HG02588 (cell line): ENCODE results near the gene ACTL7B.
A peak's percentile ranks its signal among the peaks of the same experiment; 100 is the strongest.
"Not testable (repeated sequence)": the region's sequence is repeated elsewhere in the genome, so short reads cannot be mapped to it uniquely, and the experiment has no call there.

Experiments
- ATAC-seq: cut with Tn5 transposase; IDR thresholded peaks from one replicate; pipeline ENCODE4 v1.9.1; 2021; ENCODE audit warnings: mild to moderate bottlenecking, moderate library complexity; ENCODE audit not compliant: unreplicated experiment

Gene ACTL7B

DNA sequence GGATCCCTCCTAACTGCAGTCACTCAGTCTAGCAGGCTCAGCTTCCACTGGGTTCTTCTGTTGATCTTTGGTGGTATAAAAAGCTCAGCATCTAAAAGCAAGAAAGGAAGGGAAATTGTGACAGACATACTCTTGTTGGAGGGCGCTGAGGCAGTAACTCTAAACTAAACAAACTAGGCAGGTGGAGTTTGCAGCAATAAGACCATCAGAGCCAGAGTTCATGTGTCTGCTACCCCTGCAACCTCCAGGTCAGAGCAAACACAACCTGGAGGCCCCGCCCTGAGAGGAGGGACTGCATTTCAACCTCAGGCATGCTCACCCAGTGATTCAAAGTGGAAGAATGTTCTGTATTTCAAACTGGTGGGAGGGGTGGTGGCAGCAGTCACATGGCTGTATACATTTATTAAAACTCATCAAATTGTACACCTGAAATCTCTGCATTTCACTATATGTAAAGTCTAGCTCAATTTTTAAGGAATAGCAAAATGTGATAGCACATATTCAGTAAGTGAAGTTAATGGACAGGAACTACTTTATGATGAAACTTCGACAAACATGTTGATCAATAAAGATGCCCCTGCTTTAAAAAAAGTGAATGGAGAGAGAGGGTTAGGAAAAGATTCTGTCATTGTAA is 13.4 kb upstream of the ACTL7B start:
- no peak for ATAC-seq

DNA sequence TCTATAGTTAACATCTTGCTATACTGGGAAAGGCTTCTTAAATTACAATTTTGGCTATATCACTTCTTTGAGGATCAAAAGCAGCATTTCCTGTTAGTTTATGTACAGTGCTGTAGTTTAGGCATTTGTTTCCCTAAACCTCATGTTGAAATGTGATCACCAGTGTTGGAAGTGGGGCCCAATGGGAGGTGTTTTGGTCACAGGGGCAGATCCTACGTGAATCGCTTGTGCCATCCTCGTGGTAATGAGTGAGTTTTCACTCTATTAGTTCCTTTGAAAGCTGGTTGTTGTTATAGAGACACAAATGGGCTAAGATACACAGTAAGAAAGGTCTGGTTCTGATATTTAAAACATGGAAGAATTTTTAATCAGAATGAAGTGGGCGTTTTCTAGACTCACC is 12.0 kb upstream of the ACTL7B start:
- ATAC-seq, result no peak

DNA sequence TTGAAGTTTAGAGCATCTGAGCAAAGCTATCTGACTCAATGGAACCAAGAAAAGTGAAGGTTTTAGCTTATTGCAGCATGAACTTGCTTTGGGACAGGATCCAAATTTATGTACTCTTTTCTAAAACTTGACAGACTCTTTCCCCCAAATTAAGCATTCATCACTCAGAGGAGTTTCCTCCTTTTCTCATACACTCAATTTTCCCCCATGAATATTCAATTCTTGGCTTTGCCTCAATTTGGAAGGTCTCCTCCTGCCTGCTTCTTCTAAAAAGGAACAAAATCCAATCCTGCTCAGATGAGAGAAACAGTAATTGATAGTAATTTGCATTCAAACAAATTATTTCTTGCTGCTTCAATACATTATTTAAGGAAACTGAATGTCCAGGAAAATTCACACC is 11.3 kb upstream of the ACTL7B start:
- ATAC-seq, result no peak

DNA sequence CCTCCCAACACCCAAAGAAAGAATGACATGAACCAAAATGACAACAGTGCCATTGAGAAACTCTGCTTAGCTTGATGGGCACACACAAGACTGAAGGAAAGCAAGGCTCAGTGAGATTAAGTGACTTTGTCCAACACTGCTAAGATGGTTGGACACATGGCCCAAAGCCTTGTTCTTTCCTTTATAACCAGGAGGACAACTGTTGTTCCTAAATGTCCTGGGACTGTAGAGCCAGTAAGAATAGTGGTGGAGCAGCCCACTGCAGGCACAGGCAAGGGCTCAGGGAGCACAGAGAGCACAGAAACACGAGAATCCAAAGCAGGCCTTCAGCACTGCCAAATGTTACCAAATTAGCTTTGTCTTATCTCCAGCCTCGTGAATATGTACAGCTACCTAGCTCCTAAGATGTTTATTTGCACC is 10.2 kb upstream of the ACTL7B start:
- ATAC-seq, result no peak

DNA sequence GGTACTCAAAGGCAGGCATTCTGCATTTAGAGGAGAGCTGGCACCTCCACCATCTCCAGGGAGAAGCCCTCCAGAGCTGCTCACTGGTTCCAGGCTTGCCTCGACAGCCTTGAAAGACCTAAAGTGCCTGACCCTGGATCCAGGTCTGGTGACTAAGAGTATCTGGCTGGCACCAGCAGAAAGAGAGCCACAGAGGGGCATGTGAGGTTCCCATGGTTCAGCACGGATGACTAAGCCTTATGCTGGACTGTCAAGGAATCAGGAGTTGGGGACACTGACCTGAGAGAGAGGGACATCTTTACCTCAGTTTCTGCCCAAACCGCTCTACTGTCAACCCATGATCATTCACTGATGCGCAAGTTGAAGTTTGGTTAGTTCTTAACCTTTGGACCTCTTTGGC is 9.3 kb upstream of the ACTL7B start:
- no peak for ATAC-seq

DNA sequence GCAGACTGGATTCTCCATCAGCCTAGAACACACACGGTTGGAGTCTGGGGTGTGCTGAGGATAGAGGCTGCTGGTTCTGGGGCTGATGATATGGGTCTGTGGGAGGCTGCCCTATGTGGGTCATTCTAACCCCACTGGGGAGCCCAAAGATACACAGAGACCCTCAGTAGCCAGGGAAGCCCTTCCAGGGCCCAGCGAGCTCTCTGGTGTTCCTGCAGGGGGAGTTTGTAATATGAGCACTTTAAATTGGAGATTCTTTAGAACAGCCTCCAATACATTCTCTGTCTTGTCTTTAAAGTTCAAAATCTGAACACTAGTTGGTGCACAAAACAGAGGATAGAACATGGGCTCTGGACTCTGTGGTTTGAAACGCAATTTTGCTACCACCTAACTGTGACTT is 8.7 kb upstream of the ACTL7B start:
- ATAC-seq, result no peak

DNA sequence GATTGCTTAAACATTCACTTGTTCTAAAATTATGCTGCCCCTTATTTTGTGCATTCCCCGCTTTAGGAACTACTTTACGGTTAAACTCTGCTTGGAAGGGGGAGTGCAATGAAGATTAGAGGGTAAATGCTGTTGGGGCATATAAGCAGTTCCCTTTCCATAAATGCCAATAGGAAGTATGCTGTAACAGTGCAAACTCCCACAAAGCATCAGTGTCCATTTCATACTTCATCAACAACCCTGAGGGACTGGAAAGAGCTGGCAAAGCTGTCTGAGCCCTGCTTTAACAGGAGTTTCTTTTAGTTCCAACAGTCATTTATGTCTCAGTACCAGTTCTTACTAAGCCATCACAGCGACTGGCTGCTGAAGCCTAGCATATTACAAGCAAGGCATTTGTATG is 8.1 kb upstream of the ACTL7B start:
- no peak for ATAC-seq

DNA sequence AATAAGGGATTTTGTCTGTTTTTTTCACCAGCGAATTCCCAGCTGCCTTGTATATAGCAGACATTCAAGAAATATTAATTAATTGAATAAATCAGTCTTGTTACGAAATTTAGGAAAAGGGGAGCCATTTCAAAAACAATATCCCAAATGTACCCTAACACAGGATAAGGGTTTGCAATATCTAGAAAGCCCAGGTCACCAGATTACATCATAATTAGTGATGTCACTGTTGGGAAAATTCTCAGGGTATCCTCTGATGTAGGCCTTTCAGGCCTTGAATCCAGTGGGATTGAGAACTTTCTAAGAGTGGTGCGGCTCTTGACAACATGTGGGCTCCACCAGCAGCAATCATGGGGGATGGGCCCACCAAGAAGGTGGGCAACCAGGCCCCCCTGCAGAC is 6.2 kb upstream of the ACTL7B start, which contains the start of gene ACTL7A:
ACTL7A (plus strand) TSS at position 270 of the 400 bp plus-strand sequence; CDS start at position 327, 57 bp downstream.
- no peak for ATAC-seq

DNA sequence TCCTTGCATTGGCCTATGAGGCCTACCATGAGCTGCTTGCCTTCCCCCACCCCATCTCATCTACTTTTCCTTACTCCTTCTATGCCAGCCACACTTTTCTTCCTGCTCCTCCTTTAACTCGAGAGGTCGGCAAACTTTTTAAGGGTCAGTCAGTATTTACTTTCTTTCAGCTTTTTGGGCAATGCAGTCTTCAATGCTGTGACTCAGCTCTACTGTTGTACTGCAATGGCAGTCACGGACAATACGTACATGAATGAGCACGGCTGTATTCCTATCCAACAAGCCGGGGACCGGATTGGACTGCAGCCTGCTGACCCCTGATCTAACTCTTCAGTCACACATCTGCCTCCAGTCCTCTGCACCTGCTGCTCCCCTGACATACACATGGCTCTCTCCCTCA is 5.7 kb upstream of the ACTL7B start:
- no peak for ATAC-seq

DNA sequence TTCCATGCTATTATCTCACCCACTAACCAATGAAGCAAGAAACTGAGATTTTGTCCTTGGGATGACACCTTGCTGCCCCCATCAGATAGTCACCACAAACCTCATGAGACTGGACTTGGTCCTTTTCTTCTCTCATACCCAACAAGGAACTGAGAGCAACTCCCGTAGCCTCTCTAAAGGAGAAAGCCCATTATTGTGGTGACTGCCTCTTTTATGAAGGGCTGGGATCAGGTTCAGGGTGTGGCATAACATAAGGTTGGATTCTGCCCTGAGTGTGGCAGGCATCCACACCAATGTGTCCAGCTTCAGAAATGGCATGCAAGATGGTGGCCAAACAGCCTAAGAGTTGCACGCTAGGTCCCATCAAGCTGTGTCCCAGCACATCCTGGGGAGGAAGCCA is 5.0 kb upstream of the ACTL7B start:
- no peak for ATAC-seq

DNA sequence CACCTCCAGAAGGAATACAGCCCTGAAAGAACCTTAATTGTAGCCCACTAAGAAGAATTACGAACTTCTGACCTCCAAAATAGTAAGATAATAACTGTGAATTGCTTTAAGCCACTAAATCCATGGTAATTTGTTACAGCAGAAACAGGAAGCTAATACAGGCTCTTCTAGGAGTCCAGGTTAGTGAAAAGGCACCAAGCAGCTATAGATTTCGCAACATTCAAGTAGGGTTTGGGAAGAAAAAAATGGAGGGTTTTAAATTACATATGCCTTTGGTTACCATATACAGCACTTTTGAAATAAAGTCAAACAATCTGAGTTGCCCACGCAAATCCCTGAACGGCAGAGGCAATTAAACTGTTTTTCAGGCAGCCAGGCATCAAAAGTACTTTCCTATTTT is 4.6 kb upstream of the ACTL7B start:
- no peak for ATAC-seq

DNA sequence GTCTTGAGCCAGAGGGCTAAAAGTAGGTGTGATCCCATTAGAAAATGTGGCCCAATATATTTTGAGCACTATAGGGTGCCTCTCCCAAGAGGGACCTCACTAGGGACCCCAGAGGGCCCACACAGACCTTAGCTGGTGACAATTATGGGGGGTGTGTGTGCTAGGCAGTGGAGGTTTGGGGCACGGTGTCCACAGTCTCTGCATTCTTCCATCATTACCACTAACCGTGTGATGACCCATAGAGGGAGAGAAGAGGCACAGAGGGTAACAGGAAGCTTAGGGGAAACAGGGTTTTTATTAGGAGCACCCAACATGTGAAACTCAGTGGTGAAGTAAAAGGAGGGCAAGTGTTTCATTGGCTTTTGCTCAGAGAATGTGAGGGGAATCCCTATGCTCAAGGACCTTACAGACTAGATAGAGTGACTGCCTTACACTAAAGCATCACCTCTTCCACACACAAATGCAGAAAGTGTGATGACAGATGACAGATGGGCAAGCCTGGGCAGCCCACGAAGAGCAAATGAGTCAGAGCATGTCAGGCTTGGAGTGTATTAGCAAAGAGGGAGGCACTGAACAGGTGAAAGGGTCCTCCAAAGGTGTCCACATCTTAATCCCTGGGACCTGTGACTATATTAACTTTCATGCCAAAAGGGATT is 3.8 kb upstream of the ACTL7B start:
- peak; percentile 69 for ATAC-seq

DNA sequence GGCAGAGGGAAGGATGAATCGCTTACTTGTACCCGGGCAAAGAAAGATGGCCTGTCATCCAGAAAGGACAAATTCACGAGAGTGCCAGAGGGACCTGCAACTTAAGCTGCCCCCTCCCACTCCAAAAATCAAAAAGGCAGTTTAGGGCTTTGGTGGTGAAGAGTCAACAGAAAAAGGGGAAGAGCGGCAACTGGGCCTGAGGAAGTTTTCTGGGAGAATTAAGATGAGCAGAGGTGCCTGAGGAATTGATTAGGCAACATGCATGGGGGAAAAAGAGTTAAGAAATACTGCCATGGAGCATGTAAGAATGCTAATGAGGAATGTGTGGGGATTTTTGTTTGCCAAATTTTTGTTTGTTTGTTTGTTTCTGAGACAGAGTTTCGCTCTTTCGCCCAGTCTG is 1.8 kb upstream of the ACTL7B start:
- no peak for ATAC-seq

DNA sequence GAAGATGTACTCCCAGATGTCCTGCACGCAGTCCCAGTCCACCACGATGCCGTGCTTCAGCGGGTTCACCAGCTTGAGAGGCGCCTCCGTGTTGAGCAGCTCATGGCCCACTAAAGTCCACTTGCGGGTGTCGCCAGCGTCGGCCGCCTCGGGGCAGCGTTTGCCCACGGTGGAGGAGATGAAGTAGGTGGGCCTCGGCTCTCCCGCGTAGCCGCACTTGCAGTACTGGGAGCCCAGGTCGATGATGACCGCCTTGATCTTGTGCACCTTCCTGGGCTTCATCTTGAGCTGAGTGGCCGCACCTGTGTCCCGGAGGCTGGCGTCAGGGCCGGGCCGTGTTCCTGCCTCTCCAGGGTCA is 278 bp downstream of the ACTL7B start:
- ATAC-seq, result no peak

DNA sequence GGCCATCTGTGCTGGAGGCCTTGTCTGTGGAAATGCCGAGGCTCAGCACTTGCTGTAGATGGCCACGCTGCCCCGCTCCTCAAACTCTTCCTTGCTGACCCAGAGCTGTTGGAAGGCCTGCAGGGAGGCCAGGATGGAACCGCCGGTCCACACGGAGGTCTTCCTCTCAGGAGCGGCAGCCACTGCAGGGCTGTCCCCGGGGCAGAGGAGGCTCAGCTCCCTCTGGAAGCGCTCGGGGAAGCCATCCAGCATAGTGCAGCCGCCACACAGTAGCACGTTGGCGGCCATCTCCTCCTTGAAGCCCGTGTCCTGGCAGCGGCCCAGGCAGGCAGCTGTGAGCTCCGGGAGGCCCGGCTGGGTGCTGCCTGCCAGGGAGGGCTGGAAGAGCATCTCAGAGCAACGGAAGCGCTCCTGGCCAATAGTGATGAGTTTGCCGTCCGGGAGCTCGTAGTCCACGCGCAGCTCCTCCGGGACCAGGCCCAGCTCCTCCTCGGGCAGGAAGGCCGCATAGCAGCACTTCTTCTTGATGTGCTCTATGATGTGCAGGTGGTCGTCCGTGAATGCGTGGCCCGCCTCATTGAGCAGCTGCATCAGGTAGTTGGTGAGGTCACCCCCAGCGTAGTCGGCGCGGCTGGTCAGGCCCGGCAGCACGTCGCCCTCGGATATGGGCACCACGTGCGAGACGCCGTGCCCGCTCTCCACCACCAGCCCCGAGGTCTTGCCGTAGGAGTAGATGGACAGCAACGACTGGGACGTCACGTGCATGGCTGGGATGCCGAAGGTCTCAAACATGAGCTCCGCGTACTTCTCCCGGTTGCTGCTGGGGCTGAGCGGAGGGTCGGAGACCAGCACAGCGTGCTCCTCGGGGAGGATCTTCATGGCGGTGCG is 901 bp downstream of the ACTL7B start:
- ATAC-seq, result no peak

DNA sequence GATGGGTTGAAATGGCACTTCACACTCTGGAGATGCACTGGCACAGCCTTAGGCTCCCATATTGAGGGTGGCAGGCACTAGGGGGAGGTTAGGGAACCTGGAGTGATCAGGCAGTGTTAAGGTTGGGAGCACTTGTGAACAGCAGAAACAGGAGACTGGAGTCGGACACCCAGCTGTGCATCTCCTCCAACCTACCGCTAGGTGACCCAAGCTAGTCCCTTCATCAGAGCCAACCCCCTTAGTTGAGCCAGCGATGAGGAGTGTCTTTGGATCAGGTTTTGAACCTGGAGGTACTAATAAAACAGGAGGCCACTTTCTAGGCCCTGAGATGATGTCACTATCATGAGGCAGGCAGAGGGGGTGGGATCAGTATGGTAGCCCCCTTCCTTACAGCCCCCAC is 1.7 kb downstream of the ACTL7B start:
- no peak for ATAC-seq

DNA sequence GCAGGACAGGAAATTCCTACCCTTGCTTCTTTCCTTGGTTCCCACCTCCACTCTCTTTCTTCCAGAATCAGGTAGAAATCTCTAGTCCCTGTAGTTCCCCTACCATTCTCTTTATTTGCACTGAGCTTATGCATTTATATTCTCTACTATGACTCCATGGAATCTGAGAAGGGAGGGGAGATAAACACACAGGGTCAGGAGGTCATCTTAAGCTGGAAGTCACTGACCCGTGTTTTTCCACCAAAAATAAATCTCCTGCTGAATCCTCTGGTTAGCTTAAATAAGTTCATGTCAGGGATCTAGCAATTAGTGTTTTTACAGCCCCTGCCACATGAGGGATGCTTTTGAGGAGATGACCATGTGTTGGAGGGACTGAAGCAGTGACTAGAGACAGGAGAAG is 3.7 kb downstream of the ACTL7B start:
- no peak for ATAC-seq

DNA sequence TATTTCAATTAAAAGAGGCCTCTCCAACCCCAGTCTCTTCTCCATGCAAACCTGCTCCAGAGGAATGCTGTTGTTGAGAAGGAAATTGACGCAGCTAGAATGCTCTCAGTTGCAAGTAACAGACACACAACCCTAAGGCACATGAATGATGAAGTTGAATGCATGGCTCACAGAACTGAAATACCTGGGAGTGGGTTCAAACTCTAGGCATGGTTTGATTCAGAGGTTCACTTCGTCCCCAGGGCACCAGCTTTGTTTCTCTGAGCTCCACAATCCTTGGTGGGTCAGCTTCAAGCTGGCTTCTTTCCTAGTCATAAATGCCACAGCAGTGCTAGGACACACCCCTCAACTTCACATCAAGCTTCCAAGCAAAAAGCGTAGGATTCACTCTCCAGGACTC is 4.6 kb downstream of the ACTL7B start:
- ATAC-seq, result no peak

DNA sequence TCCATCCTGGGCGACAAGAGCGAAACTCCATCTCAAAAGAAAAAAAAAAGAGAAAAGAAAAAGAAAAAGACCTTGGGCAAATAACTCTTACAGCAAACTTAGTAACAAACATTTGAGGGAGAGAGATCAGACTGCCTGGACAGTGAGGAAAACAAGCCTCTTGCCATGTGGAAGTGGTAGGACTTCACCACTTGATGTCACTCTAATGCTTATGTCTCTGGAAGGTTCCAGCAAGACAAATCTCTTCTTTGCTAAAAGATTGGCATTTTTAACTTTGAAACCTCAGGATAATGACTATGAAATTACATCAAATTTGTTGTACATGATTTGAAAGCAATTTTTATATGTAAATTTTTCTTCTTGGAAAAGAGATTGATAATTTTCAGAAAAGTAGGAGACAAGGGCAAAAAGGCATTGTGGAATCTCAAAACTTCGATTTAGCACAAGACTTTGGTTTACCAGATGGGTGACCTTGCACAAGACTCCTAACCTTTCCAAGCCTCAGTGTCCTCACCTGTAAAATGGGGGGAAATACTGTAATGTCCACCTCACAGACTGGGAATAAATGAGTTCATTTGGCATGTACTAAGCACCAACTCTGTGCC is 5.4 kb downstream of the ACTL7B start:
- ATAC-seq, result no peak

DNA sequence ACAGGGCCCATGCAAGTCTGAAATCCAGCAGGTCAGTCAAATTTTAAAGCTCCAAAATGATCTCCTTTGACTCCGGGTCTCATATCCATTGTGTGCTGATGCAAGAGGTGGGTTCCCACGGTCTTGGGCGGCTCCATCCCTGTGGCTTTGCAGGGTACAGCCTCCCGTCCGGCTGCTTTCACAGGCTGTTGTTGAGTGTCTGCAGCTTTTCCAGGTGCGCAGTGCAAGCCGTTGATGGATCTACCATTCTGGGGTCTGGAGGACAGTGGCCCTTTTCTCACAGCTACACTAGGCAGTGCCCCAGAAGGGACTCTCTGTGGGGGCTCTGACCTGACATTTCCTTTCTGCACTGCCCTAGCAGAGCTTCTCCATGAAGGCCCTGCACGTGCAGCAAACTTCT is 7.5 kb downstream of the ACTL7B start:
- ATAC-seq, result not testable (repeated sequence)

DNA sequence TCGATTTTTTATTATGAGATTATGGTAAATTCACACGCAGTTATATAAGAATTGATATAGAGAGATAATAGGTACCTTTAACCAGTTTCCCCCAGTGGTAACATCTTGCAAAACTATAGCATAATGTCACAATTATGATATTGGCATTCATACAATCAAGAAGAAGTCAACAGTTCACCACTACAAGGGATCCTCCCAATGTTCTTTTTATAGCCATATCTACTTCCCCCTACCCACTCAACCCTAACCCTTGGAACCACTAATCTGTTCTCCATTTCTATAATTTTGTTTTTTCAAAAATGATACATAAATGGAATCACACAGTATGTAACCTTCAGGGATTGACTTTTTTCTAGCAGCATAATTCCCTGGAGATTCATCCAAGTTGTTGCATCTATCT is 9.8 kb downstream of the ACTL7B start:
- ATAC-seq, result no peak

DNA sequence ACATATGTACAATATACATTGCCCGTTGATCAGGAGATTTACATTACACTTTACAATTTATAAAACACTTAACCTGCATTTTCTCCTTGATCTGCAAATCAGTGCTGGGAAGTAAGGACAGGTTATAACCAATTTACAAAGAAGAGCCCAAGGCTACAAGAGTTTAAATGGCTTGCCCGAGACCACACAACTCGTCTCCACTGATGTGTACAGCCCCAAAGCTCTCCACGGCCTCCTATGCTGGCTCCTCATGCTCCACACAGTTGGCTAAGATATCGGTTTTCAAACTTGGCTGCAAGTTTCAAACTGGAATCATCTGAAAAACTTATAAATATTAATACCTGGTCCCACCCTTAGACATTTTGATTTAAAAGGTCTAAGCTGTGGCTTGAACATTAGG is 10.3 kb downstream of the ACTL7B start:
- no peak for ATAC-seq
